Hair follicle dermal papilla cell (primary cell): ENCODE results near the gene ESRRA. TPM values are rescaled to one million over a fixed set of nuclear protein-coding genes. Genes with fewer than 3 reads are reported as not detected.

Experiments
- small RNA-seq: library from RNA; depleted of rRNA; stranded (forward); fragments of <200 nt; gene quantifications from one replicate; pipeline ENCODE3, GENCODE V24; 2012
- total RNA-seq: library from RNA; depleted of rRNA; stranded (reverse); fragments of >200 nt; gene quantifications from 2 replicates; pipeline ENCODE4 v1.2.3, GENCODE V29; 2012

Gene ESRRA
- total RNA-seq = 22.6 and 30.2 TPM in 2 replicates

GRCh38 chr11:64305075-64305690 lies at the start of gene ESRRA:
TSS of gene ESRRA (plus strand) at chr11:64305524. CDS start at chr11:64307180, 1,656 bp downstream.

DNA sequence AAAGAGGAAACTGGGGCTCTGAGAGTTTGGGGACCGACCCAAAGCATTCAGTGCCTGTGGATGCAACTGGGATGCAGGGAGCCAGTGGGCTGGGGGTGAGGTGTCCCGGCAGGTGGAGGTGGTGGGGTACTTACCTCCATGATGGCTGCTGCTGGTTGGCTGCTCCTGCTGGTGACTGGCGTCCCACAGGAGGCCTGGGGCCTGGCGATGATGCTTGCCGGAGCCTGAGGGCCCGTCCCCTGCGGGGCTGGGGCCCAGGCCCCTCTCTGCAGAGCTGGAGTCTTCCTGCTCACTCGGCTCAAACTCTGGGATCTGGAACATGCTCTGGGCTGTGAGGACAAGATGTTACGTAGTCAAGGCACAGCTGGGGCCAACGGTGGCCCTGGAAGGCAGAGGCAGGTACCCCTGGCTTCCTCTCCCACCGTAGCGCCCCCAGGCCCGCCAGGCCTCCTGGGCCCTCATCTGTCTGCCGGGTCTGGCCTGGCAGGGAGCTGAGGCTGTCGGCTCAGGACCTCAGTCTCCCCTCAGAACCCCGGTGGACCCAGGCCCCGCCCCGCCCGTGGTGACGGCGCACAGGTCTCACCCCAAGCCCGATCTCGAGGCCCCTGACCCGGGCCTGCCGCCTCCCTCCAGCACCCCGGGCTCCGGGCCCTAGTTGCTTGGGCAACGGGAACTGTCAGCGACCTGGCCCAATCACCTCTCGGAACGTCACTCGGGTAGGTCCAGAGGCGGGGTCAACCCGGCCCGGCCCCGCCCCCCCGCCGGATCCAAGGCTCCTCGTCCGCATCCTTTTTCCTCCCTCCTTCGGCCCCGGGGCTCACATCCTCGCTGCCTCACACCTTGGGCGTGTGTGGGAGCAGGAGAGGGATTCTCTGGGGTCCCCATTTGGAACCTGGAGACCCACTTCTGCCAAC lies 21.0 kb upstream of the ESRRA start, which contains the start of gene BAD:
Gene BAD, minus strand, starts transcription at position 618 of the 914 bp plus-strand sequence. Its CDS starts 297 bp downstream, at position 321.

DNA sequence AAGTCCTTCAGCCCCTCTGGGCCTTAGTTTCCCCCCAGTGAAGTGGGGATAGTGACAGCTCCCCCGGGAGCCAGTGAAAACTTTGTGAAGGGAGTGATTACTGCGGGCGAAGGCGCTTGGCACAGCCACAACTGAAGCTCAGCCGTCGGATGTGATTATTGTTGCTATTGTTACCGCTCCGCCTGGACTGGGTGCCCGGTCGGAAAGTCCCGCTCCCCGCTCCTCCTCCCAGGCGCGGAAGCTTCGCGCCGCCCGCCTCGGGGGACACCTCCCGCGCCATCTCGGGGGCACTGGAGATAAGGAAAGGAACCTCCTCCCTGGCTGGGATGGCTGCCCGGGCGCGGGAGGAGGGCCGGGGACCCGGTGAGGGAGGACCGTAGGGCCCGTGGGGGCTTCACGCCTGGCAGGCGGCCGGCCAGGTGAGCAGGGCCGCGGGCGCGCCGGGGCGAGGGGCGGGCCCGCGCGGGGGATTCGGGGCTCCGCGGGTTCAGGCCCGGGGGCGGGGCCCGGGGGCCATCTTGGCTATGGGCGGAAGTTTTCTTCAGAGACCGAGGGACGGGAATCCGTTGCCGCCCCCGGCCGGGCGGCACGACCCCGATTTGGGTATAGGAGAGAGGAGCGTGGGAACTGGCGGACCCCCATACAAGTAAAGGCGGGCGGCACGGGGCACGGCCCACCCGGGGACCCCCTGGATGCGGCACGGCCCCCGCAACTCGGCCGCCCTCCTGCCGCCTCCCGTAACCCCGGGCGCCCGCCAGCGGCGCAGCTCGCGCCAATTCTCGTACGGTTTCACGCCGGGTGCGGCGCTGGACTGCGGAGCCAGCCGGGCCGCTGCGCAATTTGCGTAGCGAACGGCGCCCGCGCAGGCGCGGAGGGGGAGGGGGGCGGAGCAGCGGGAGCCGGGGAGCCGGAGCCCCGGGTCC lies 20.1 kb upstream of the ESRRA start, which contains the start of gene GPR137:
Gene GPR137, plus strand, starts transcription at position 887 of the 923 bp plus-strand sequence. CDS start 677 bp downstream, outside the sequence.

DNA sequence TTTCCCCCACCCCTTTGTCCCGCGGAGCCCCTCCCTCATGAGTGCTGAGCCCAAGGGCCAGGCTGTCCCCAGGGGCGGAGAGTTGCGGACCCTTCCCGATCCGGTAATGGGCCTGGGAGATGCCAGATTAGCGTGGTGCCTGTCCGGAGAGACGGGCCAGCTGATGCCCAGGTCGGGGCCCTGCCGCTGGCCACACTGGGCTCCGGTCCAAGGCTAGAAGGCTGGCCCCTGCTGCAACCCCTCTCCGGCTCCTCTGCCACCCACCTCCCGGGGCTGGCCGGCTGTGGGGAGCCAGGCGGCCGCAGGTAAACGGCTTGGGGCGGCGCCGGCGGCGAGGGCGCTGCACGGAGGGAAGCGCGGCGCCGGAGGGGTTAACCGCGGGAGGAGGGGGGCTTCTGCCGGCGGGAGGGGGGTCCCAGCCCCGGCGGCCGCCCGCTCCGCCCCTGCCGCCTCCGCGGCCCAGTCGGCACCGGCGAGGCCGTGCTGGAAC lies 14.0 kb upstream of the ESRRA start, which contains the start of gene KCNK4:
Gene KCNK4, plus strand, starts transcription at position 41 of the 490 bp plus-strand sequence. CDS start 1,717 bp downstream, outside the sequence.

GRCh38 chr11:64299847-64300648 lies 5.3 kb upstream of the ESRRA start, which contains the start of gene CATSPERZ:
TSS of gene CATSPERZ (plus strand) at chr11:64300358. CDS start at chr11:64300411, 53 bp downstream.

DNA sequence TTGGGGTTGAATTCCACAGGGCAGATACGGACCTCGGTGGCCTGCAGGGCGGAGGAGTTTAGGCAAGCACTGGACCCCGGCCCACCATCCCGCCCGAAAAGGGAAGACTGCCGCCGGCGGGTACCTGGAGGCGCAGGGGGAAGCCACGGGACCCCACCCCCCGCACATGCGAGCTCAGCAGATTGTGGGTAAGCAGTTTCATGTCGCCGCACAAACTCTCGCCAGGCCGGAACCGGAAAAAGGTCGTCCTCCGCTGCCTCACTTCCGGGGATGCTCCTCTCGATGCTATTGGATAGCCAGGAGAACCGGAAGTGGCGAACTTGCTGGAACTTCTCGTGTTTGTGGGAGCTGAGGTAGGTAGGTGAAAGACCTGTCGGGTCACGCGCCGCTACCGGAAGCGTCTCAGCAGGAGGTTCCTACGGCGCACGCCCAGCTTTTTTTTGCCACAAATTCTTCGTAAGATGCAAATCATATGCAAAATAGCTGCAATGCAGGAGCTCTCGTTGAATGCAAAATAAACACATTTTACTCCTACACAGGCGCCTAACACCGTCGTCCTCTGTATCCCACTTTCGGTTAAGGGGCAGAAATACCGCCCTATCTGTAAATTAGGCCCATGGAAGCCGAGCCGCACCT lies 12.1 kb downstream of the ESRRA start, which contains the start of gene TRMT112:
Gene TRMT112, minus strand, starts transcription at position 235 of the 636 bp plus-strand sequence. Its CDS starts 33 bp downstream, at position 202.

GRCh38 chr11:64317961-64318765 lies 12.8 kb downstream of the ESRRA start, which contains the start of gene PRDX5:
TSS of gene PRDX5 (plus strand) at chr11:64318121. CDS start at chr11:64318216, 95 bp downstream.

GRCh38 chr11:64339754-64340408 lies 34.6 kb downstream of the ESRRA start, which contains the start of gene CCDC88B:
TSS of gene CCDC88B (plus strand) at chr11:64340204. CDS start at chr11:64340267, 63 bp downstream.

GRCh38 chr11:64358907-64359711 lies 53.8 kb downstream of the ESRRA start, which contains the start of gene RPS6KA4:
TSS of gene RPS6KA4 (plus strand) at chr11:64359162. CDS start at chr11:64359236, 74 bp downstream.

Small RNAs within 50 kb of the gene (small RNA-seq; reads per million reads assigned to genes)
- gene MIR7155 (not detected), gene RF00019 (not detected)

Other genes starting within 250 kb of the ESRRA start
- 16.1 and 21.0 TPM in 2 replicates for gene MACROD1, start 139.4 kb upstream of the ESRRA start, total RNA-seq
- gene STIP1, start 119.4 kb upstream of the ESRRA start, total RNA-seq = 110 and 125 TPM in 2 replicates
- gene FERMT3, start 98.8 kb upstream of the ESRRA start, total RNA-seq = 1.1 and 1.9 TPM in 2 replicates
- 18.8 and 38.6 TPM in 2 replicates for gene TRPT1, start 79.3 kb upstream of the ESRRA start, total RNA-seq
- 40.2 and 49.3 TPM in 2 replicates for gene NUDT22, start 79.2 kb upstream of the ESRRA start, total RNA-seq
- gene DNAJC4, start 75.0 kb upstream of the ESRRA start, total RNA-seq = 8.0 and 8.5 TPM in 2 replicates
- gene VEGFB, start 70.9 kb upstream of the ESRRA start, total RNA-seq = 20.6 and 24.8 TPM in 2 replicates
- 21.1 and 29.4 TPM in 2 replicates for gene FKBP2, start 64.4 kb upstream of the ESRRA start, total RNA-seq
- 102 and 129 TPM in 2 replicates for gene PPP1R14B, start 58.6 kb upstream of the ESRRA start, total RNA-seq
- 60.6 and 68.5 TPM in 2 replicates for gene PLCB3, start 54.0 kb upstream of the ESRRA start, total RNA-seq
- gene BAD, start 20.9 kb upstream of the ESRRA start, total RNA-seq = 64.0 and 66.5 TPM in 2 replicates
- gene GPR137, start 19.7 kb upstream of the ESRRA start, total RNA-seq = 11.1 and 13.5 TPM in 2 replicates
- 0.12 TPM in 1 of 2 replicates, not detected in the other for gene KCNK4, start 14.2 kb upstream of the ESRRA start, total RNA-seq
- gene CATSPERZ, start 5.2 kb upstream of the ESRRA start, total RNA-seq = not detected in 2 replicates
- 72.2 and 107 TPM in 2 replicates for gene TRMT112, start 12.0 kb downstream of the ESRRA start, total RNA-seq
- gene PRDX5, start 12.6 kb downstream of the ESRRA start, total RNA-seq = 151 and 192 TPM in 2 replicates
- 0.16 and 0.36 TPM in 2 replicates for gene CCDC88B, start 34.7 kb downstream of the ESRRA start, total RNA-seq
- gene RPS6KA4, start 53.6 kb downstream of the ESRRA start, total RNA-seq = 50.1 and 54.0 TPM in 2 replicates